K562 (cell line): Measurements from ENCODE around the gene SERPINE1. TPM values are rescaled to one million over a fixed set of nuclear protein-coding genes. Genes with fewer than 3 reads are reported as not detected.

ENCODE experiments used
- ARID3A ChIP-seq: IDR thresholded peaks from 2 replicates; pipeline ENCODE4 v1.6.1; 2012; ENCODE audit warnings: low read depth, low read length, improper control_type of control experiment, borderline replicate concordance
- BHLHE40 ChIP-seq: IDR thresholded peaks from 2 replicates; pipeline ENCODE4 v1.6.1; 2011; ENCODE audit warnings: low read length, improper control_type of control experiment
- ELF2 ChIP-seq: fragments of 250-450 bp; sonication (Bioruptor Pico); IDR thresholded peaks from 2 replicates; pipeline ENCODE4 v1.5.0; 2021; ENCODE audit warnings: mild to moderate bottlenecking
- GATAD2A ChIP-seq: fragments of 450-650 bp; IDR thresholded peaks from 2 replicates; pipeline ENCODE4 v1.6.1; 2017
- GTF2A2 ChIP-seq: IDR thresholded peaks from 2 replicates; pipeline ENCODE4 v1.6.1; 2016; ENCODE audit warnings: mild to moderate bottlenecking, missing genetic modification characterization, missing compliant biosample characterization
- KAT2B ChIP-seq: IDR thresholded peaks from one replicate; pipeline ENCODE4 v1.6.1; 2012; ENCODE audit warnings: low read depth, mild to moderate bottlenecking, control low read depth, inconsistent platforms, low read length, moderate library complexity
- LARP7 ChIP-seq: fragments of 450-650 bp; IDR thresholded peaks from 2 replicates; pipeline ENCODE4 v1.6.1; 2016
- MAFG ChIP-seq: fragments of 450-650 bp; conservative IDR thresholded peaks from 2 replicates; pipeline ENCODE4 v1.6.1; 2016; ENCODE audit warnings: missing genetic modification characterization, missing compliant biosample characterization
- MCM7 ChIP-seq, 2 experiments: fragments of 450-650 bp; IDR thresholded peaks; 2 replicates each; pipeline ENCODE4 v1.6.1; 2016 to 2018
- MEF2D ChIP-seq: conservative IDR thresholded peaks from 2 replicates; pipeline ENCODE4 v1.6.1; 2016; ENCODE audit warnings: low read depth, missing genetic modification characterization, missing compliant biosample characterization
- MXD1 ChIP-seq: fragments of 250-450 bp; sonication (Bioruptor Pico); IDR thresholded peaks from 2 replicates; pipeline ENCODE4 v1.8.0; 2021; ENCODE audit warnings: borderline replicate concordance, mild to moderate bottlenecking, moderate library complexity; ENCODE audit not compliant: poor library complexity, severe bottlenecking
- RAD21 ChIP-seq, 2 experiments: fragments of 250-450 bp in 1 of 2; fragments of 450-650 bp in 1 of 2; sonication (Bioruptor Pico) in 1 of 2; formaldehyde crosslinking in 1 of 2; IDR thresholded peaks in 1 of 2; conservative IDR thresholded peaks in 1 of 2; 2 replicates each; pipeline versions ENCODE4 v1.4.0 to v1.8.0; 2020 to 2022; ENCODE audit warnings: mild to moderate bottlenecking in 2 of 2, moderate library complexity in 1 of 2
- SIN3A ChIP-seq, 2 experiments: fragments of 150-350 bp in 1 of 2; IDR thresholded peaks; 2 replicates each; pipeline ENCODE4 v1.6.1; 2011 to 2016; ENCODE audit warnings: borderline replicate concordance in 2 of 2, low read depth in 2 of 2, low read length in 2 of 2, mild to moderate bottlenecking in 2 of 2, moderate library complexity in 2 of 2; ENCODE audit not compliant: control insufficient read depth in 1 of 2
- SMARCA5 ChIP-seq: fragments of 450-650 bp; IDR thresholded peaks from 2 replicates; pipeline ENCODE4 v1.6.1; 2016
- SP1 ChIP-seq: sonication (generic); formaldehyde crosslinking; IDR thresholded peaks from 2 replicates; pipeline ENCODE4 v1.8.1; 2022; ENCODE audit warnings: mild to moderate bottlenecking, missing genetic modification reagents
- ZKSCAN1 ChIP-seq: fragments of 150-350 bp; IDR thresholded peaks from 2 replicates; pipeline ENCODE4 v1.6.1; 2016; ENCODE audit warnings: low read depth, low read length
- polyA plus RNA-seq, 8 experiments: library from polyadenylated mRNA; depleted of rRNA in 4 of 8; stranded (reverse) in 5 of 8; unstranded in 3 of 8; fragments of >200 nt; fragmentation: Nextera tagmentation in 2 of 8; fragmentation: Illumina TruSeq in 1 of 8; extraction: Ambion mirVana in 2 of 8; extraction: Trizol in 1 of 8; gene quantifications; 2 replicates each; pipeline versions ENCODE4 v1.2.1 to v1.2.3, GENCODE V29; 2011 to 2014; ENCODE audit warnings: inconsistent platforms in 1 of 8, missing spikeins in 1 of 8
- total RNA-seq, 7 experiments: library from RNA; depleted of rRNA in 6 of 7; stranded (reverse); fragments of >200 nt in 6 of 7; fragmentation: Illumina TruSeq in 2 of 7; extraction: Trizol in 2 of 7; gene quantifications; 2 replicates each; pipeline versions ENCODE4 v1.2.1 to v1.2.3, GENCODE V29; 2011 to 2021; ENCODE audit warnings: low replicate concordance in 1 of 7
- TF ChIP-seq, protein P1 (sequence below): fragments of 200-800 bp; sonication (Bioruptor generic); IDR thresholded peaks from 2 replicates; pipeline ENCODE4 v1.6.1; 2016; ENCODE audit warnings: missing genetic modification characterization, missing compliant biosample characterization
- TF ChIP-seq, protein P2 (sequence below): sonication (generic); formaldehyde crosslinking; IDR thresholded peaks from 2 replicates; pipeline ENCODE4 v1.8.1; 2023; ENCODE audit warnings: mild to moderate bottlenecking, missing genetic modification reagents, moderate library complexity

The SERPINE1 gene
- total and polyA plus RNA-seq, 9 of the 15 experiments (the other 6 are each of a cell fraction or from before 2014, with no cell fraction given), result 0.22 to 4.8 (median 0.91) TPM

- TF ChIP-seq MXD1 (CRISPR knock-in tag) (no peak), ELF2 (peak; percentile 61), MAFG (tag) (peak; percentile 58), GTF2A2 (tag) (no peak), SIN3A (IDR thresholded peaks at IDR 0.05; ENCODE audit: borderline replicate concordance in 2 of 2, control insufficient read depth in 1 of 2, low read depth in 2 of 2, low read length in 2 of 2) (peak in 1 of 2 experiments; percentile 47; a peak in 1 of 4 replicates), MCM7 (IDR thresholded peaks at IDR 0.05) (0 out of 4 replicates have a peak, but pooled peaks of 1 of the 2 experiments have one; percentile 44), RAD21 (CRISPR knock-in tag; conservative IDR thresholded peaks at IDR 0.05 in 1 of 2, IDR thresholded peaks at IDR 0.05 in 1 of 2) (peak; percentile 89 to 94), GATAD2A (peak; percentile 97), ARID3A (peak; percentile 75; the same call in 1 of the 2 replicates), SMARCA5 (no peak), KAT2B (no peak), BHLHE40 (peak; percentile 99), ZKSCAN1 (0 out of 2 replicates have a peak, but pooled peaks have one; percentile 29), LARP7 (0 out of 2 replicates have a peak, but pooled peaks have one; percentile 12), SP1 (peak; percentile 62; the same call in 1 of the 2 replicates), MEF2D (tag) (peak; percentile 59; the same call in 1 of the 2 replicates)
- TF ChIP-seq, protein P1, sequence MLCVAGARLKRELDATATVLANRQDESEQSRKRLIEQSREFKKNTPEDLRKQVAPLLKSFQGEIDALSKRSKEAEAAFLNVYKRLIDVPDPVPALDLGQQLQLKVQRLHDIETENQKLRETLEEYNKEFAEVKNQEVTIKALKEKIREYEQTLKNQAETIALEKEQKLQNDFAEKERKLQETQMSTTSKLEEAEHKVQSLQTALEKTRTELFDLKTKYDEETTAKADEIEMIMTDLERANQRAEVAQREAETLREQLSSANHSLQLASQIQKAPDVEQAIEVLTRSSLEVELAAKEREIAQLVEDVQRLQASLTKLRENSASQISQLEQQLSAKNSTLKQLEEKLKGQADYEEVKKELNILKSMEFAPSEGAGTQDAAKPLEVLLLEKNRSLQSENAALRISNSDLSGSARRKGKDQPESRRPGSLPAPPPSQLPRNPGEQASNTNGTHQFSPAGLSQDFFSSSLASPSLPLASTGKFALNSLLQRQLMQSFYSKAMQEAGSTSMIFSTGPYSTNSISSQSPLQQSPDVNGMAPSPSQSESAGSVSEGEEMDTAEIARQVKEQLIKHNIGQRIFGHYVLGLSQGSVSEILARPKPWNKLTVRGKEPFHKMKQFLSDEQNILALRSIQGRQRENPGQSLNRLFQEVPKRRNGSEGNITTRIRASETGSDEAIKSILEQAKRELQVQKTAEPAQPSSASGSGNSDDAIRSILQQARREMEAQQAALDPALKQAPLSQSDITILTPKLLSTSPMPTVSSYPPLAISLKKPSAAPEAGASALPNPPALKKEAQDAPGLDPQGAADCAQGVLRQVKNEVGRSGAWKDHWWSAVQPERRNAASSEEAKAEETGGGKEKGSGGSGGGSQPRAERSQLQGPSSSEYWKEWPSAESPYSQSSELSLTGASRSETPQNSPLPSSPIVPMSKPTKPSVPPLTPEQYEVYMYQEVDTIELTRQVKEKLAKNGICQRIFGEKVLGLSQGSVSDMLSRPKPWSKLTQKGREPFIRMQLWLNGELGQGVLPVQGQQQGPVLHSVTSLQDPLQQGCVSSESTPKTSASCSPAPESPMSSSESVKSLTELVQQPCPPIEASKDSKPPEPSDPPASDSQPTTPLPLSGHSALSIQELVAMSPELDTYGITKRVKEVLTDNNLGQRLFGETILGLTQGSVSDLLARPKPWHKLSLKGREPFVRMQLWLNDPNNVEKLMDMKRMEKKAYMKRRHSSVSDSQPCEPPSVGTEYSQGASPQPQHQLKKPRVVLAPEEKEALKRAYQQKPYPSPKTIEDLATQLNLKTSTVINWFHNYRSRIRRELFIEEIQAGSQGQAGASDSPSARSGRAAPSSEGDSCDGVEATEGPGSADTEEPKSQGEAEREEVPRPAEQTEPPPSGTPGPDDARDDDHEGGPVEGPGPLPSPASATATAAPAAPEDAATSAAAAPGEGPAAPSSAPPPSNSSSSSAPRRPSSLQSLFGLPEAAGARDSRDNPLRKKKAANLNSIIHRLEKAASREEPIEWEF (CRISPR knock-in tag), result 0 out of 2 replicates have a peak, but pooled peaks have one; percentile 48
- TF ChIP-seq, protein P2, sequence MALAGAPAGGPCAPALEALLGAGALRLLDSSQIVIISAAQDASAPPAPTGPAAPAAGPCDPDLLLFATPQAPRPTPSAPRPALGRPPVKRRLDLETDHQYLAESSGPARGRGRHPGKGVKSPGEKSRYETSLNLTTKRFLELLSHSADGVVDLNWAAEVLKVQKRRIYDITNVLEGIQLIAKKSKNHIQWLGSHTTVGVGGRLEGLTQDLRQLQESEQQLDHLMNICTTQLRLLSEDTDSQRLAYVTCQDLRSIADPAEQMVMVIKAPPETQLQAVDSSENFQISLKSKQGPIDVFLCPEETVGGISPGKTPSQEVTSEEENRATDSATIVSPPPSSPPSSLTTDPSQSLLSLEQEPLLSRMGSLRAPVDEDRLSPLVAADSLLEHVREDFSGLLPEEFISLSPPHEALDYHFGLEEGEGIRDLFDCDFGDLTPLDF (CRISPR knock-in tag), result no peak
Measured at GRCh38 chr7:101138213-101138870, 11.4 kb downstream of the SERPINE1 start (continued).
